HepG2 (cell line): ENCODE measurements around the gene S100A11. TPM values are rescaled to one million over a fixed set of nuclear protein-coding genes. Genes with fewer than 3 reads are reported as not detected.

Experiments used
- SRY ChIP-seq: sonication (generic); formaldehyde crosslinking; IDR thresholded peaks from 2 replicates; pipeline ENCODE4 v1.8.0; 2022; ENCODE audit warnings: mild to moderate bottlenecking, missing genetic modification reagents
- ZBTB25 ChIP-seq: IDR thresholded peaks from 2 replicates; pipeline ENCODE4 v1.6.1; 2018; ENCODE audit warnings: missing genetic modification reagents
- ZNF33B ChIP-seq: sonication (generic); formaldehyde crosslinking; IDR thresholded peaks from 2 replicates; pipeline ENCODE4 v1.5.1; 2020; ENCODE audit warnings: mild to moderate bottlenecking, missing genetic modification reagents
- ZNF629 ChIP-seq: sonication (generic); formaldehyde crosslinking; conservative IDR thresholded peaks from 2 replicates; pipeline ENCODE4 v1.5.0; 2020; ENCODE audit warnings: missing genetic modification reagents
- ZNF781 ChIP-seq: sonication (generic); formaldehyde crosslinking; IDR thresholded peaks from 2 replicates; pipeline ENCODE4 v1.5.1; 2020; ENCODE audit warnings: borderline replicate concordance, mild to moderate bottlenecking, missing genetic modification reagents; ENCODE audit errors: not compliant biosample characterization
- polyA plus RNA-seq, 8 experiments: library from polyadenylated mRNA; depleted of rRNA in 3 of 8; stranded (reverse) in 7 of 8; unstranded in 1 of 8; fragments of >200 nt; fragmentation: Illumina TruSeq in 4 of 8; extraction: Trizol in 4 of 8; gene quantifications; 2 replicates each; pipeline versions ENCODE4 v1.2.1 to v1.2.3, GENCODE V29; 2011 to 2016; ENCODE audit warnings: low read depth in 4 of 8, missing spikeins in 1 of 8, mixed read lengths in 1 of 8; ENCODE audit not compliant: insufficient read depth in 1 of 8
- total RNA-seq, 5 experiments: library from RNA; depleted of rRNA; stranded (reverse); fragments of >200 nt; fragmentation: Illumina TruSeq; extraction: Trizol; gene quantifications; 2 replicates each; pipeline ENCODE4 v1.2.3, GENCODE V29; 2016; ENCODE audit warnings: low read depth in 1 of 5
- TF ChIP-seq, protein P1 (sequence below): sonication (generic); formaldehyde crosslinking; IDR thresholded peaks from 2 replicates; pipeline ENCODE4 v1.9.0; 2021; ENCODE audit warnings: mild to moderate bottlenecking, missing genetic modification reagents
- TF ChIP-seq, protein P2 (sequence below): sonication (generic); formaldehyde crosslinking; IDR thresholded peaks from one replicate; pipeline ENCODE4 v1.5.1; 2020; ENCODE audit warnings: mild to moderate bottlenecking, missing genetic modification reagents; ENCODE audit errors: not compliant biosample characterization

S100A11 gene
- total and polyA plus RNA-seq, 2 of the 13 experiments (the other 11 are each of a cell fraction or from before 2014, with no cell fraction given): 6.6 to 34.4 TPM

DNA sequence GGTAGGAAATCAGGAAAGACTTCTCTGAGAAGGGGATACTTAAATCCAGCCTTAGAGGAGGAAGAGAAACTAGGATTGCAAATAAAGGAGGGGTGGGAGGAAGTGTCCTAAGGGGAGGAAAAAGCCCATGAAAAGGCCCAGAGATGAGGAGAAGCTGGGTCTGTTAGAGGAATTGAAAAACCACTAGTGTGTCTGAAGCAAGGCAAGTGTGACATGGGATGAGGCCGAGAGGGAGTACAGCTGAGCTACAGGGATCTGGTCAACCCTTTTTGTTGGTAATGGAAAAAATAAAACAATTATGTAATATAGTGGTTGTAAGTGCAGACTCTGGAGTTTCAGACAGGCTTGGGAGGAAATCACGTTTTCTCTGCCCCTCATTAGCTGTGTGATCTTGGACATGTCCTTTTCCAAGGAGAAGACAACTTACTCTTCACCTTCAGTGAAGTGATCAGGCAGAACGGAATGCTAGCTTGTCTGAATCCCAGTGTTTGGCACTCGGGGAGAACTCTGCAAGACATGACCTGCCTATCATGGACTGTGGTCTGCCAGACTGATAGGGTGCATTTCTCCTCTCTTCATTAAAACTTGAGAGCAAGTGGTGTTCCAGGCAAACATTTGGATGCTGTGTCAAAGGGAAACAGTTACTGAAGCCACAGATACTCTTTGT is 35.7 kb downstream of the S100A11 start (continued):
- TF ChIP-seq, protein P1, sequence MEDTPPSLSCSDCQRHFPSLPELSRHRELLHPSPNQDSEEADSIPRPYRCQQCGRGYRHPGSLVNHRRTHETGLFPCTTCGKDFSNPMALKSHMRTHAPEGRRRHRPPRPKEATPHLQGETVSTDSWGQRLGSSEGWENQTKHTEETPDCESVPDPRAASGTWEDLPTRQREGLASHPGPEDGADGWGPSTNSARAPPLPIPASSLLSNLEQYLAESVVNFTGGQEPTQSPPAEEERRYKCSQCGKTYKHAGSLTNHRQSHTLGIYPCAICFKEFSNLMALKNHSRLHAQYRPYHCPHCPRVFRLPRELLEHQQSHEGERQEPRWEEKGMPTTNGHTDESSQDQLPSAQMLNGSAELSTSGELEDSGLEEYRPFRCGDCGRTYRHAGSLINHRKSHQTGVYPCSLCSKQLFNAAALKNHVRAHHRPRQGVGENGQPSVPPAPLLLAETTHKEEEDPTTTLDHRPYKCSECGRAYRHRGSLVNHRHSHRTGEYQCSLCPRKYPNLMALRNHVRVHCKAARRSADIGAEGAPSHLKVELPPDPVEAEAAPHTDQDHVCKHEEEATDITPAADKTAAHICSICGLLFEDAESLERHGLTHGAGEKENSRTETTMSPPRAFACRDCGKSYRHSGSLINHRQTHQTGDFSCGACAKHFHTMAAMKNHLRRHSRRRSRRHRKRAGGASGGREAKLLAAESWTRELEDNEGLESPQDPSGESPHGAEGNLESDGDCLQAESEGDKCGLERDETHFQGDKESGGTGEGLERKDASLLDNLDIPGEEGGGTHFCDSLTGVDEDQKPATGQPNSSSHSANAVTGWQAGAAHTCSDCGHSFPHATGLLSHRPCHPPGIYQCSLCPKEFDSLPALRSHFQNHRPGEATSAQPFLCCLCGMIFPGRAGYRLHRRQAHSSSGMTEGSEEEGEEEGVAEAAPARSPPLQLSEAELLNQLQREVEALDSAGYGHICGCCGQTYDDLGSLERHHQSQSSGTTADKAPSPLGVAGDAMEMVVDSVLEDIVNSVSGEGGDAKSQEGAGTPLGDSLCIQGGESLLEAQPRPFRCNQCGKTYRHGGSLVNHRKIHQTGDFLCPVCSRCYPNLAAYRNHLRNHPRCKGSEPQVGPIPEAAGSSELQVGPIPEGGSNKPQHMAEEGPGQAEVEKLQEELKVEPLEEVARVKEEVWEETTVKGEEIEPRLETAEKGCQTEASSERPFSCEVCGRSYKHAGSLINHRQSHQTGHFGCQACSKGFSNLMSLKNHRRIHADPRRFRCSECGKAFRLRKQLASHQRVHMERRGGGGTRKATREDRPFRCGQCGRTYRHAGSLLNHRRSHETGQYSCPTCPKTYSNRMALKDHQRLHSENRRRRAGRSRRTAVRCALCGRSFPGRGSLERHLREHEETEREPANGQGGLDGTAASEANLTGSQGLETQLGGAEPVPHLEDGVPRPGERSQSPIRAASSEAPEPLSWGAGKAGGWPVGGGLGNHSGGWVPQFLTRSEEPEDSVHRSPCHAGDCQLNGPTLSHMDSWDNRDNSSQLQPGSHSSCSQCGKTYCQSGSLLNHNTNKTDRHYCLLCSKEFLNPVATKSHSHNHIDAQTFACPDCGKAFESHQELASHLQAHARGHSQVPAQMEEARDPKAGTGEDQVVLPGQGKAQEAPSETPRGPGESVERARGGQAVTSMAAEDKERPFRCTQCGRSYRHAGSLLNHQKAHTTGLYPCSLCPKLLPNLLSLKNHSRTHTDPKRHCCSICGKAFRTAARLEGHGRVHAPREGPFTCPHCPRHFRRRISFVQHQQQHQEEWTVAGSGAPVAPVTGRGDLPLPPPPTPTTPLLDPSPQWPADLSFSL (CRISPR knock-in tag): no peak
- TF ChIP-seq ZNF33B (CRISPR knock-in tag) (no peak), ZNF781 (CRISPR knock-in tag) (no peak), ZNF629 (CRISPR knock-in tag) (no peak), ZBTB25 (no peak), SRY (CRISPR knock-in tag) (no peak)
- TF ChIP-seq, protein P2, sequence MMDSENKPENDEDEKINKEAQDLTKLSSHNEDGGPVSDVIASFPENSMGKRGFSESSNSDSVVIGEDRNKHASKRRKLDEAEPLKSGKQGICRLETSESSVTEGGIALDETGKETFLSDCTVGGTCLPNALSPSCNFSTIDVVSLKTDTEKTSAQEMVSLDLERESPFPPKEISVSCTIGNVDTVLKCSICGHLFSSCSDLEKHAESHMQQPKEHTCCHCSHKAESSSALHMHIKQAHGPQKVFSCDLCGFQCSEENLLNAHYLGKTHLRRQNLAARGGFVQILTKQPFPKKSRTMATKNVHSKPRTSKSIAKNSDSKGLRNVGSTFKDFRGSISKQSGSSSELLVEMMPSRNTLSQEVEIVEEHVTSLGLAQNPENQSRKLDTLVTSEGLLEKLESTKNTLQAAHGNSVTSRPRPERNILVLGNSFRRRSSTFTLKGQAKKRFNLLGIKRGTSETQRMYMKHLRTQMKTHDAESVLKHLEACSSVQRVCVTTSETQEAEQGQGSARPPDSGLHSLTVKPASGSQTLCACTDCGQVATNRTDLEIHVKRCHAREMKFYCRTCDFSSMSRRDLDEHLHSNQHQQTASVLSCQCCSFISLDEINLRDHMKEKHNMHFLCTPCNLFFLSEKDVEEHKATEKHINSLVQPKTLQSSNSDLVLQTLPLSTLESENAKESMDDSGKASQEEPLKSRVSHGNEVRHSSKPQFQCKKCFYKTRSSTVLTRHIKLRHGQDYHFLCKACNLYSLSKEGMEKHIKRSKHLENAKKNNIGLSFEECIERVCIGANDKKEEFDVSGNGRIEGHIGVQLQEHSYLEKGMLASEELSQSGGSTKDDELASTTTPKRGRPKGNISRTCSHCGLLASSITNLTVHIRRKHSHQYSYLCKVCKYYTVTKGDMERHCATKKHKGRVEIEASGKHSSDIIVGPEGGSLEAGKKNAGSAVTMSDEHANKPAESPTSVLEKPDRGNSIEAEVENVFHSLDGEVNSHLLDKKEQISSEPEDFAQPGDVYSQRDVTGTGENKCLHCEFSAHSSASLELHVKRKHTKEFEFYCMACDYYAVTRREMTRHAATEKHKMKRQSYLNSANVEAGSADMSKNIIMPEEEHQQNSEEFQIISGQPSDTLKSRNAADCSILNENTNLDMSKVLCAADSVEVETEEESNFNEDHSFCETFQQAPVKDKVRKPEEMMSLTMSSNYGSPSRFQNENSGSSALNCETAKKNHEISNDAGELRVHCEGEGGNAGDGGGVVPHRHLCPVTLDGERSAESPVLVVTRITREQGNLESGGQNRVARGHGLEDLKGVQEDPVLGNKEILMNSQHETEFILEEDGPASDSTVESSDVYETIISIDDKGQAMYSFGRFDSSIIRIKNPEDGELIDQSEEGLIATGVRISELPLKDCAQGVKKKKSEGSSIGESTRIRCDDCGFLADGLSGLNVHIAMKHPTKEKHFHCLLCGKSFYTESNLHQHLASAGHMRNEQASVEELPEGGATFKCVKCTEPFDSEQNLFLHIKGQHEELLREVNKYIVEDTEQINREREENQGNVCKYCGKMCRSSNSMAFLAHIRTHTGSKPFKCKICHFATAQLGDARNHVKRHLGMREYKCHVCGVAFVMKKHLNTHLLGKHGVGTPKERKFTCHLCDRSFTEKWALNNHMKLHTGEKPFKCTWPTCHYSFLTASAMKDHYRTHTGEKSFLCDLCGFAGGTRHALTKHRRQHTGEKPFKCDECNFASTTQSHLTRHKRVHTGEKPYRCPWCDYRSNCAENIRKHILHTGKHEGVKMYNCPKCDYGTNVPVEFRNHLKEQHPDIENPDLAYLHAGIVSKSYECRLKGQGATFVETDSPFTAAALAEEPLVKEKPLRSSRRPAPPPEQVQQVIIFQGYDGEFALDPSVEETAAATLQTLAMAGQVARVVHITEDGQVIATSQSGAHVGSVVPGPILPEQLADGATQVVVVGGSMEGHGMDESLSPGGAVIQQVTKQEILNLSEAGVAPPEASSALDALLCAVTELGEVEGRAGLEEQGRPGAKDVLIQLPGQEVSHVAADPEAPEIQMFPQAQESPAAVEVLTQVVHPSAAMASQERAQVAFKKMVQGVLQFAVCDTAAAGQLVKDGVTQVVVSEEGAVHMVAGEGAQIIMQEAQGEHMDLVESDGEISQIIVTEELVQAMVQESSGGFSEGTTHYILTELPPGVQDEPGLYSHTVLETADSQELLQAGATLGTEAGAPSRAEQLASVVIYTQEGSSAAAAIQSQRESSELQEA (CRISPR knock-in tag): no peak
